GM19240 (cell line): Measurements from ENCODE around the gene PSMC5.
A peak's percentile ranks its signal among the peaks of the same experiment; 100 is the strongest.
"Not testable (repeated sequence)": the region's sequence is repeated elsewhere in the genome, so short reads cannot be mapped to it uniquely, and the experiment has no call there.

Experiments
- DNase-seq: peaks from one replicate; pipeline ENCODE4 v3.0.0; 2011; ENCODE audit warnings: low spot score; ENCODE audit not compliant: insufficient read length

The PSMC5 gene

GRCh38 chr17:63827002-63827800 is at the start of gene PSMC5, which contains the start of gene FTSJ3:
PSMC5 (plus strand) TSS chr17:63827431; CDS start chr17:63827491, 60 bp downstream.
FTSJ3 (minus strand) TSS chr17:63827663; CDS start chr17:63826902, 761 bp downstream.
- peak; percentile 86 for DNase-seq

- DNase-seq = no peak
Measured at GRCh38 chr17:63780507-63780906, 46.7 kb upstream of the PSMC5 start.

GRCh38 chr17:63780928-63781327 is 46.3 kb upstream of the PSMC5 start:
- DNase-seq = no peak

GRCh38 chr17:63783522-63783921 is 43.7 kb upstream of the PSMC5 start:
- DNase-seq = no peak

GRCh38 chr17:63785556-63785955 is 41.7 kb upstream of the PSMC5 start:
- no peak for DNase-seq

- DNase-seq = no peak
Measured at GRCh38 chr17:63786117-63786516, 41.1 kb upstream of the PSMC5 start.

GRCh38 chr17:63786971-63787711 is 40.1 kb upstream of the PSMC5 start:
- DNase-seq = no peak

- DNase-seq = no peak
Measured at GRCh38 chr17:63790057-63790456, 37.2 kb upstream of the PSMC5 start.

GRCh38 chr17:63792055-63792729 is 35.0 kb upstream of the PSMC5 start:
- DNase-seq = no peak

- not testable (repeated sequence) for DNase-seq
Measured at GRCh38 chr17:63796375-63796774, 30.9 kb upstream of the PSMC5 start.

GRCh38 chr17:63798572-63799106 is 28.6 kb upstream of the PSMC5 start:
- DNase-seq = no peak

- DNase-seq = no peak
Measured at GRCh38 chr17:63800783-63801182, 26.4 kb upstream of the PSMC5 start.

GRCh38 chr17:63804328-63804727 is 22.9 kb upstream of the PSMC5 start:
- DNase-seq = no peak

- DNase-seq = no peak
Measured at GRCh38 chr17:63805591-63805990, 21.6 kb upstream of the PSMC5 start.

GRCh38 chr17:63809970-63810369 is 17.3 kb upstream of the PSMC5 start:
- DNase-seq = no peak

- no peak for DNase-seq
Measured at GRCh38 chr17:63816123-63816522, 11.1 kb upstream of the PSMC5 start.

- no peak for DNase-seq
Measured at GRCh38 chr17:63816669-63817068, 10.6 kb upstream of the PSMC5 start.

GRCh38 chr17:63817736-63818385 is 9.4 kb upstream of the PSMC5 start:
- no peak for DNase-seq

GRCh38 chr17:63819131-63819530 is 8.1 kb upstream of the PSMC5 start:
- no peak for DNase-seq

GRCh38 chr17:63819585-63820537 is 7.4 kb upstream of the PSMC5 start:
- DNase-seq = no peak
